Glomerular visceral epithelial cell (primary cell): ENCODE data around the gene TXK.
A peak's percentile ranks its signal among the peaks of the same experiment; 100 is the strongest.

Source experiments
- DNase-seq: peaks from one replicate; pipeline ENCODE4 v3.0.0-alpha.2; 2016; ENCODE audit errors: extremely low spot score

The TXK gene

DNA sequence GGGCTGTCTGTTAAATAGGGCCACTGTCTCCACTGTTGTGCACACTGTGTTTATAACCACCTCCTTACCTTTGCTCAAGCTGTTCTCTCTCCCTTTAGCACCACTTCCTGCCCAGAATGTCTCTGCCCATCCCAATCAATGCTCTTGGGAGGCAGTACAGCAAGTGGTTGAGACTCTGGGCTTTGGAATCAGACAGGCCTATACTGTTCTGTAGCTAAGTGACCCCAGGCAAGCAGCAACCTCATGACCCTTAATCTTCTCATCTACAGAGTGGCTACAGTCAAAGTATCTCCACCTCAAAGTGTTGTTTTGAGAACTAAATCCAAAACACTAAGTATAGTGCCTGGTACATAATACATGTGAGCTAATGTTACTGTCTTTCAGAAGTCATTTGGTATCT is 3.8 kb upstream of the TXK start:
- no peak for DNase-seq

- DNase-seq = no peak
These were observed 381 bp downstream of the TXK start for GRCh38 chr4:48133669-48134068.

DNA sequence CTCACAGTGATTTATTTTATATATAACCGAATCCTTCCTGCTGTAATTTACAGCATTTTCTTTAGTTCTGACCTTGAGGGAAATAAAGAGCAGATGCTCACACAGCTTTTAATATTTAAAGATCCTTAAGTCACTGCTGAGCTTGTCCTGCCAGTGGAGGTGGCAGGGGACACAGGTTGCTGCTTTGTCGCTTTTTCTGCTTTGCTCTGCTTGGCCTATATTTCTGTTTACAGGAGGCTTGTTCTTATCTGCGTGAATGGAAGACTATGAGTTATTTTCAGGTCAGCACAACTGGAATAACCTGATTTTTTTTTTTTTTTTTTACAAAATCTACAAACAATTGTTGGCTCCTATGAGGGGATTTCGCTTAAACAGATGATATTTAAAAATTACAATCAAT is 2.3 kb downstream of the TXK start:
- DNase-seq = no peak

DNA sequence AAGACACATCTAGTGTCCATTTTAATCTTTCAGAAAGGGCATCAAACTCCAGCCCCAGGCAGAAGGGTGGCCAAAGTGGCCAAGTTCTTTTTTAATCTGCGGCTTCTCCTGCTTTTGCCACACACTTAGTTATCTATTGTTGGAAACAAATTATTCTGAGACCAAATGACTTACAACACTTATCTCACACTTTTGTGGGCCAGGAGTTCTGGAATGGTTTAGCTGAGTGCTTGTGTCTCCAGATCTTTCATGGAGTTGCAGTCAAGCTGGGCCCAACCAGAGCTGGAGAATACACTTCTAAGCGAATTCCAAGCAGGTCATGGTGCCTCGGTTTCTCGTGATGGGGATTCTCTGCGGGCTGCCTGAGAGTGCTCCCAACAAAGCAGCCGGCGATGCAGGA is 4.0 kb downstream of the TXK start:
- no peak for DNase-seq

DNA sequence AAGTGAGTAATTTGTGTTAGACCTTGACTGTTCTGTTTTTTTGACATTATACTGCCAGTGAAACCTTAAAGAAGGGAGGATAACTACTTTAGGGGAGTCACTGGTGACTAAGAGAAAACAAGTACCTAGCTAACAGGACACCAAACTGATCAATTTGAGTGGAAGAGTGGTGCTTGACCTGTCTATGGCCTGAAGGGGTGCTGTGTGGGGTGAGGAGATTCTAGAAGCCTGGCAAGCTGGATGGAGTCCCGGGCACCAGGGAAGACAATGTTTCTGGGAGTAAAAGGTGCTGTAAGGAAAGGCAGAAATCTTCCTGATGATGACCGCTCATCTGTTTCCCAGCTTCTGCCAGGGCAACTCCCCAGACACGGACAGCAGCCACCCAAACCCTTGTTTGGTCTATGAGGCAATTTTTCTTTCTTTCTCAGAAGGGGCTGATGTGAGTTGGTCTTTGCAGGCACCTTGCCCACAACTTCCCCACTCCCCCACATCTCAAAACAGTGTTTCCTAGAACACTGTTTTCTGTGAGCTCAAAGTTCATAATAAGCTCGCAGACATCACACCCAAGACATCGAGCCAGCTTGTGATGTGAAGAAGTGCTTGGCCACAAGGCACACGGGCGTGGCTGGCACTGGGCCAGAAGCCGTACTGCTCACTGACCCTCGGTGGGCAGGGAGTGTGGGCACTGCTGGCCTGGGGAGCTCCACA is 4.6 kb downstream of the TXK start:
- DNase-seq = peak; percentile 41

DNA sequence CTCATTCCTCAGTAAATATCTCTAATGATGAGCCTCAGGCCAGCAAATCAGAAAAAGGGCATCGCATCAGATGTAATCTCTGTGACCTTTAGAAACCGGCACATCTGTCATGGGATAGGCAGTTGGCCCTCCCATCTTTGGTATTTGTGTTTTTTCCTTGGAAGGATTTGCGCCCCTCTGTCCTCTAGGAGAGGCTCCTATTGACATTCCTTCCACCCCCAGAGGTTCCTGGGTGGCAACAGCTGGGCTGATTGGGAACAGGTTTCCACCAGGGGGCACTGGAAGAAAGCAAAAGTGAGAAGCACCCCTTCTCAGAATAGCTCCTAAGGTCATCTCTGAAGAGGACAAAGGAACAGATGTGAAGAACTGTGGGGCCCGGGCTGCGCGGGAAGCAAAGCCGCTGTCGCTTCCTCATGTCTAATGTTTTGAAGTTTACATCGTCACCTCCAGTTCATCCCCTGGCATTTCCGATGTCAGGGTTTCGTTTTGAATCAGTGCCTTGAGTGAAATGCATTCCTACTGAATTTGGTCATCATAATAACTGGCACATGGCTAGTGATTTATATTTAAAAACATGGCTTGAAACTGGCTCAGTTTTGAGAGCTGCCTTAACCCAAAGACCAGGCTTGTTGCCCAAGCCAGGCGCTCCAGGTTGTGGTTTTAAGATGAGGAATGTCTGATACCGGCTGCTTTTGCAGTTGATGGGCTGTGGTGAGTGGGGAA is 6.2 kb downstream of the TXK start:
- peak; percentile 98 for DNase-seq

DNA sequence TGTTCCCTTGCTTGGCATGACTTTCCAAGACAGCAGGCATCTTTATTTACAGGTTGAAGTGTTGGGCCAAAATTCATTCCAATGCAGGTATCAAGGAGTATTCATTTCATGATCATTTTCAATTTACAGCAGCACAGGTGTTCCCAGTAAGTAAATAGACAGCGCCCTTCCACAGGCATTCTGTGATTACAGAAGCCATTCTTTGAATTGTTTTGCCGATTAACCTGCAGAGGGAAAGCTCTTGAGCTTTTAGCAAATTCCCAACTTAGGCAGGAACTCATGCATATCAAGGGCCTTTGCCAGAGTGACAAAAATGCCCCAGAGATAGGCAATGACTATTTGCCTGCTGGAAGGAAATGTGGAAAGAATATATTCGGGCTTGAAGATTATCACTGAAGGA is 6.8 kb downstream of the TXK start:
- DNase-seq = no peak

GRCh38 chr4:48126621-48127020 is 7.4 kb downstream of the TXK start:
- no peak for DNase-seq

- no peak for DNase-seq
These were observed 9.2 kb downstream of the TXK start for GRCh38 chr4:48124870-48125269.

- DNase-seq = no peak
These were observed 11.3 kb downstream of the TXK start for GRCh38 chr4:48122756-48123155.

DNA sequence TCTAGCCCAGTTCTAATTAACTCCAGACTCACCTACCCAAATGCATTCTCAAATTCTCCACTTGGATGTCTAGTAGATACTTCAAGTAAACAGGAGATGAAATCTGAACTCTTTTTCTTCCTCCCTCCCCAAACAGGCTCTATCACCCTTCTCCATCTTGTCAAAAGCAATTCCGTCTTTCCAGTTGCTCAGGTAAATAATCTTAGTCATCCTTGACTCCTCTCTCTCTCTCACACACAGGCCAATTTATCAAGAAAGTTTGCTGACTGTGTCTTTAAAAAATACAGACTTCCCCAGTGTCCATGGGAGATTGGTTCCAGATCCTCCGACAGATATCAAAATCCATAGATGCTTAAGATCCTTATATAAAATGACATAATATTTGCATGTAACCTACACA is 12.9 kb downstream of the TXK start:
- no peak for DNase-seq

DNA sequence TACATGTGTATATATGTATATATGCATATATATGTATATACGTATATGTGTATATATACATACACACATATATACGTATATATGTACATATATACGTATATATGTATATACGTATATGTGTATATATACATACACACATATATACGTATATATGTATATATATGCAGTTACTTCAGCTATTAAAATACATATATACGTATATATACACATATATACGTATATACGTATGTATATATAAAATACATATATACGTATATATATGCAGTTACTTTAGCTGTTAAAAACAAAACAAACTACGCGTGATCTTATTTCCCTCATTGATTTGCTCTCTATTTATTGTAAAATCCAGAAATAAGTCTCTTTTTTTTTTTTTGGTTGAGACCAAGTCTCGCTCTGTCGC is 13.9 kb downstream of the TXK start:
- no peak for DNase-seq

DNA sequence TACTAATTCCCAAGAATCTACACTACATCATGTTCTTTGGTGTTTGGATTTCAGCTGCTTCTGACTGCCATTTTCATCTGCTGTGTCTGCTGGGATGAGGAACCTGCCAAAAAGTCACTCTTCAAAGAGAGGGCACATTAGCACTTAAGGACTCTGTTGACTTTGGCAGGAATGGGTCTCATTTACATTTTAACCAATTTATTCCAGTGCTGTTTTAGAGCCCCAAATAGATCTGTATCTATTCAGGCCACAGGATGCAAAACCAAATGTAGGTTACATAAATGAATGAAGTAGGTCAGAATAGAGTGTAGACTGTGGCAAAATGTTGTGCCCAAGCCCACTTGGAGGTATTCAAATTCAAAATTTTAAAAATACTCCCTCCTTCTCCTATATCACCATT is 14.4 kb downstream of the TXK start:
- DNase-seq = no peak

- DNase-seq = no peak
These were observed 16.0 kb downstream of the TXK start for GRCh38 chr4:48118081-48118480.

DNA sequence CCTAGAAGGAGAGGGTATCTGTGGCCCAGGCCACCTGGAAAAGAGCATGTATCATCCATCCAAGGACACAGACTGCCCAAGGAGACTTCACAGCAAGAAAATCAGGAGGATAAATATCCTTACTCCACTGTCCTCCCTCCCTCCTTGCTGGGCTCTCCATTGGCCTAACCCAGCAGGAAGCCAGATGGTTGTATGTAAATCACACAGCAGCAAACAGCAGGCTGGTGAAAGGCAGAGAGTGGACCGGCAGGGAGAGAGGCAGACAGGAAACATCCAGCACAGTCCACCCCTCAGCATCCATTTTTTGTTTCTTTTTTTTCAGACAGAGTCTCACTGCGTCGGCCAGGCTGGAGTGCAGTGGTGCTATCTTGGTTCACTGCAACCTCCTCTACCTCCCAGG is 17.5 kb downstream of the TXK start:
- no peak for DNase-seq

GRCh38 chr4:48114412-48114811 is 19.6 kb downstream of the TXK start:
- no peak for DNase-seq

DNA sequence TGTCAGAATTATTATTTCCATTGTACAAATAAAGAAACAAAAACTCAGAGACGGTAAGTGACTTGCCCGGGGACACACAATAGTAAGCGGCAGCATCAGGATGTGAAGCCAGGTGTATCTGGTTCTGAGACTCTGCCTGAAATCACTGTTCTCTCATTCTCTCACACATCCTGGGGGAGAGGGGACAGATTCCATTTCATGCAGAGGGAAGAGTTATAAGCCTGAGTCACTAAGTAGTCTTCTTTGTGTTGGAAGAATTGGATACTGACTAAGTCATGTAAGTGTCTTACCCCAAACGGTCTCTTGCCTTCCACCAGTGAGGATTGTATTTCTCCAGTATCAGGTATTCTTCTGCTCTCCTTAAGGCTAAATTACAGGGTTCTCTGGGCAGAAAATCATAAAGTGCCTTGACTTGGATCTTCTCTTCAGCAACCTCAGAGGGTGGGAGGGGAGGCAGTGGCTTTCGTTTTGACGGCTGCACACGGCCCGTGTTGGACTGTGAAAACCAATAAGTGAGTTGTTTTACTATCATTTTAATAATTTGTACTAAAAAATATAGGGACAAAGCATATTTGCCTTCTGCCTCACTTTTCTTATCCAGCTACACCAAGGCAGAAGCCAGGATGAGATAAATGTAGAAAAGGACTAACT is 21.9 kb downstream of the TXK start:
- peak; percentile 15 for DNase-seq

- no peak for DNase-seq
These were observed 23.5 kb downstream of the TXK start for GRCh38 chr4:48110452-48110978.

DNA sequence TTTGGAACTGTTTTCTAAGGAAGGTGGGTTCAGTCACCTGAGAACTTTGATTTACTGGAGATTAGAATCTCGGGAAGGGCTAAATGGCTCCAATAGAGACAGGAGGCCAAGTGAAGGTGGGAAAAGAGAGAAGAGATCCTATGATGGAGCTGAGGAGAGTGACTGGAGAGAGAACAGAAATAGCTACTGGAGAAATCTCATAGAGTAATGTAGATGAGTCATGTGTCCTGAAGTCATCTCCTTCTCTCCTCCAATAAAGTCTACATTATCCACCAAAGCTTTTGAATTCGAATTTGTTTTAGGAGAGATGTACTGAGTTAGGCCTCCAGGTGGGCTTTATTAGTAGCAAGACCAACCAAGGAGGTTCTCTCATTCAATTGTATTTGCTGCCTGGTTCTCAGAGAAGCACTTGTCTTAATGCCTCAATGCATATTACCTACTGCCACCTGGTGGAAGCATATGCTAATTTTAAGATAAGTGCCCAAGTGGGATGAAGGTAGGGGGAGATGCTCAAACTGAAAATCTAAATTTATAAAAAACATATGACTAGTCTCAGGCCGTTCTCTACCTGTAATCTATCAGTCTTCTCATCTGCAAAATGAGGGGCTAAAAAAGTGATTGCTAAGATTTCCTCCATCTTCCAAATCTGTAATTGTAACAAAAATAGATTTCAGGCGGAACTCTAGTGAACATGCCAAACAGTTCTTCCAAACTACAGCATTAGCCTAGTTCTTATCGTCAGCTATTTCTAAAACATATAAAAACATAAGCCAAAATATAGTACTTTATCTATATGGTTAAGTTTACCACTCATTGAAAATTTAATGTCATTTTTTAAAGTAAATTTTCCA is 24.4 kb downstream of the TXK start:
- peak; percentile 42 for DNase-seq

GRCh38 chr4:48108309-48109073 is 25.6 kb downstream of the TXK start:
- peak; percentile 7 for DNase-seq

- no peak for DNase-seq
These were observed 28.8 kb downstream of the TXK start for GRCh38 chr4:48105230-48105629.
